ENCODE measurements around the gene SETDB1.
"Not testable (repeated sequence)": the region's sequence is repeated elsewhere in the genome, so short reads cannot be mapped to it uniquely, and the experiment has no call there.

The SETDB1 gene

GRCh38 chr1:150926097-150926741 lies at the start of gene SETDB1:
Gene SETDB1 (plus strand): TSS chr1:150926363. CDS start chr1:150927715, 1,352 bp downstream.
- DNase-seq (ENCODE audit: low read depth) = peak; percentile 99

- not testable (repeated sequence) for DNase-seq (ENCODE audit: low read depth)
Measured at GRCh38 chr1:150878931-150879330, 47.2 kb upstream of the SETDB1 start.

GRCh38 chr1:150881331-150882070 lies 44.7 kb upstream of the SETDB1 start:
- peak; percentile 88 for DNase-seq (ENCODE audit: low read depth)

GRCh38 chr1:150883121-150883520 lies 43.0 kb upstream of the SETDB1 start:
- not testable (repeated sequence) for DNase-seq (ENCODE audit: low read depth)

- no peak for DNase-seq (ENCODE audit: low read depth)
Measured at GRCh38 chr1:150887018-150887417, 39.1 kb upstream of the SETDB1 start, which contains the start of gene CTXND2. Gene CTXND2 (plus strand): TSS chr1:150887136. CDS start chr1:150912315, 25,179 bp downstream.

GRCh38 chr1:150888727-150889126 lies 37.4 kb upstream of the SETDB1 start:
- no peak for DNase-seq (ENCODE audit: low read depth)

- DNase-seq (ENCODE audit: low read depth) = no peak
Measured at GRCh38 chr1:150890033-150890416, 36.1 kb upstream of the SETDB1 start.

GRCh38 chr1:150893336-150893913 lies 32.7 kb upstream of the SETDB1 start:
- DNase-seq (ENCODE audit: low read depth) = no peak

- DNase-seq (ENCODE audit: low read depth) = peak; percentile 81
Measured at GRCh38 chr1:150895618-150896017, 30.5 kb upstream of the SETDB1 start.

GRCh38 chr1:150899795-150900194 lies 26.4 kb upstream of the SETDB1 start:
- DNase-seq (ENCODE audit: low read depth) = not testable (repeated sequence)

GRCh38 chr1:150902346-150902745 lies 23.8 kb upstream of the SETDB1 start:
- no peak for DNase-seq (ENCODE audit: low read depth)

GRCh38 chr1:150902751-150903150 lies 23.4 kb upstream of the SETDB1 start:
- no peak for DNase-seq (ENCODE audit: low read depth)

GRCh38 chr1:150905301-150905700 lies 20.9 kb upstream of the SETDB1 start:
- no peak for DNase-seq (ENCODE audit: low read depth)

GRCh38 chr1:150906329-150906728 lies 19.8 kb upstream of the SETDB1 start:
- DNase-seq (ENCODE audit: low read depth) = no peak

- no peak for DNase-seq (ENCODE audit: low read depth)
Measured at GRCh38 chr1:150906813-150907212, 19.4 kb upstream of the SETDB1 start.

GRCh38 chr1:150909585-150910180 lies 16.5 kb upstream of the SETDB1 start:
- DNase-seq (ENCODE audit: low read depth) = no peak

- no peak for DNase-seq (ENCODE audit: low read depth)
Measured at GRCh38 chr1:150912623-150913022, 13.5 kb upstream of the SETDB1 start.

- no peak for DNase-seq (ENCODE audit: low read depth)
Measured at GRCh38 chr1:150917387-150917786, 8.8 kb upstream of the SETDB1 start.

GRCh38 chr1:150922519-150922975 lies 3.6 kb upstream of the SETDB1 start:
- peak; percentile 97 for DNase-seq (ENCODE audit: low read depth)

GRCh38 chr1:150925080-150925479 lies 1.1 kb upstream of the SETDB1 start:
- DNase-seq (ENCODE audit: low read depth) = no peak

- no peak for DNase-seq (ENCODE audit: low read depth)
Measured at GRCh38 chr1:150927624-150928023, 1.5 kb downstream of the SETDB1 start.

GRCh38 chr1:150928286-150928685 lies 2.1 kb downstream of the SETDB1 start:
- DNase-seq (ENCODE audit: low read depth) = no peak

- not testable (repeated sequence) for DNase-seq (ENCODE audit: low read depth)
Measured at GRCh38 chr1:150928775-150929174, 2.6 kb downstream of the SETDB1 start.
